DND-41 (cell line): ENCODE measurements around the gene SPATA46.
"Not testable (repeated sequence)": the region's sequence is repeated elsewhere in the genome, so short reads cannot be mapped to it uniquely, and the experiment has no call there.

Experiments
- ATAC-seq: fragments of 200-7000 bp; cut with Tn5 transposase; 3 replicates; pipeline ENCODE4 v1.9.1; 2021; ENCODE audit warnings: low read depth; ENCODE audit not compliant: insufficient read depth
- DNase-seq: peaks from one replicate; pipeline ENCODE4 v3.0.0-alpha.2; 2020
- H2AFZ ChIP-seq: 2 replicates; pipeline ENCODE4 v1.6.0; 2012; ENCODE audit warnings: low read depth, low read length
- H3K27ac ChIP-seq: 2 replicates; pipeline ENCODE4 v1.5.1; 2012; ENCODE audit warnings: low read length, inconsistent platforms
- H3K27me3 ChIP-seq: fragments of 200-600 bp; sonication (generic); 2 replicates; pipeline ENCODE4 v1.6.0; 2012; ENCODE audit warnings: low read length, mild to moderate bottlenecking, inconsistent platforms; ENCODE audit not compliant: insufficient read depth, poor library complexity
- H3K36me3 ChIP-seq: 2 replicates; pipeline ENCODE4 v1.5.1; 2012; ENCODE audit warnings: low read length, inconsistent platforms; ENCODE audit not compliant: insufficient read depth
- H3K4me1 ChIP-seq: 2 replicates; pipeline ENCODE4 v1.5.1; 2012; ENCODE audit warnings: mild to moderate bottlenecking, low read length; ENCODE audit not compliant: insufficient read depth
- H3K4me2 ChIP-seq: 2 replicates; pipeline ENCODE4 v1.6.0; 2012; ENCODE audit warnings: mild to moderate bottlenecking, moderate library complexity, low read length, inconsistent platforms; ENCODE audit not compliant: insufficient read depth
- H3K4me3 ChIP-seq, 2 experiments: fragments of 200-600 bp in 1 of 2; shearing (Covaris generic) in 1 of 2; 2 replicates each; pipeline ENCODE4 v1.5.1; 2012 to 2016; ENCODE audit warnings: inconsistent platforms in 2 of 2, low read length in 2 of 2, mild to moderate bottlenecking in 2 of 2, low read depth in 1 of 2, moderate library complexity in 1 of 2
- H3K79me2 ChIP-seq: 2 replicates; pipeline ENCODE4 v1.6.0; 2012; ENCODE audit warnings: low read length, inconsistent platforms; ENCODE audit not compliant: insufficient read depth
- H3K9ac ChIP-seq: 2 replicates; pipeline ENCODE4 v1.6.0; 2012; ENCODE audit warnings: low read depth, mild to moderate bottlenecking, inconsistent platforms, low read length, moderate library complexity
- H3K9me3 ChIP-seq: 2 replicates; pipeline ENCODE4 v1.5.1; 2012; ENCODE audit warnings: low read length, moderate library complexity, mild to moderate bottlenecking, inconsistent platforms; ENCODE audit not compliant: insufficient read depth, severe bottlenecking
- H4K20me1 ChIP-seq: 2 replicates; pipeline ENCODE4 v1.6.0; 2012; ENCODE audit warnings: low read length; ENCODE audit not compliant: insufficient read depth
- CTCF ChIP-seq: IDR thresholded peaks from 2 replicates; pipeline ENCODE4 v1.5.1; 2012; ENCODE audit warnings: borderline replicate concordance, low read length, moderate library complexity, mild to moderate bottlenecking; ENCODE audit not compliant: poor library complexity, severe bottlenecking; ENCODE audit errors: extremely low read depth
- EZH2 ChIP-seq: IDR thresholded peaks from 3 replicates; pipeline ENCODE4 v1.6.1; 2012; ENCODE audit warnings: borderline replicate concordance, low read depth, mild to moderate bottlenecking, moderate library complexity, low read length, inconsistent platforms; ENCODE audit not compliant: severe bottlenecking

The SPATA46 gene

GRCh38 chr1:162353702-162354101 is 23.0 kb downstream of the SPATA46 start:
- H3K9ac ChIP-seq = no peak overlapping the region
- DNase-seq (no peak), ATAC-seq (no peak)
- no peaks in the 10 kb centered on the region for H4K20me1 ChIP-seq
- H3K4me2 ChIP-seq = no peak overlapping the region
- H3K79me2 ChIP-seq = no peaks in the 10 kb centered on the region
- no peak overlapping the region for H3K27ac ChIP-seq
- no peaks in the 10 kb centered on the region for H3K36me3 ChIP-seq
- no peaks in the 10 kb centered on the region for H3K4me1 ChIP-seq
- H3K27me3 ChIP-seq = no peaks in the 10 kb centered on the region
- no peak overlapping the region for H3K4me3 ChIP-seq
- no peak overlapping the region for H2AFZ ChIP-seq
- no peak for TF ChIP-seq CTCF
- TF ChIP-seq EZH2 = no peak
- no peaks in the 10 kb centered on the region for H3K9me3 ChIP-seq

- no peaks in the 10 kb centered on the region for H3K79me2 ChIP-seq
- H3K4me1 ChIP-seq = no peaks in the 10 kb centered on the region
- no peak for TF ChIP-seq CTCF
- TF ChIP-seq EZH2 = no peak
- no peak overlapping the region for H3K4me2 ChIP-seq
- H3K4me3 ChIP-seq = no peak overlapping the region
- H3K36me3 ChIP-seq = no peaks in the 10 kb centered on the region
- no peak overlapping the region for H3K27ac ChIP-seq
- H3K9ac ChIP-seq = no peak overlapping the region
- no peaks in the 10 kb centered on the region for H3K27me3 ChIP-seq
- ATAC-seq (no peak), DNase-seq (no peak)
- no peak overlapping the region for H2AFZ ChIP-seq
- no peaks in the 10 kb centered on the region for H4K20me1 ChIP-seq
- H3K9me3 ChIP-seq = no peaks in the 10 kb centered on the region
These were observed 23.6 kb downstream of the SPATA46 start for GRCh38 chr1:162353078-162353477.

- H3K36me3 ChIP-seq, H3K79me2 ChIP-seq, H3K4me3 ChIP-seq, H2AFZ ChIP-seq, H3K4me2 ChIP-seq, DNase-seq, H4K20me1 ChIP-seq, H3K27me3 ChIP-seq, H3K9ac ChIP-seq, H3K4me1 ChIP-seq, ATAC-seq, H3K27ac ChIP-seq, H3K9me3 ChIP-seq: not testable (repeated sequence)
These were observed 24.8 kb downstream of the SPATA46 start for GRCh38 chr1:162351874-162352273.

GRCh38 chr1:162351246-162351842 is 25.3 kb downstream of the SPATA46 start:
- ATAC-seq (no peak), DNase-seq (no peak)
- H3K4me1 ChIP-seq = no peaks in the 10 kb centered on the region
- no peak overlapping the region for H3K27ac ChIP-seq
- no peak overlapping the region for H3K4me3 ChIP-seq
- H3K9ac ChIP-seq = no peak overlapping the region
- H3K36me3 ChIP-seq = no peaks in the 10 kb centered on the region
- H3K79me2 ChIP-seq = no peaks in the 10 kb centered on the region
- H4K20me1 ChIP-seq = no peaks in the 10 kb centered on the region
- no peak for TF ChIP-seq CTCF
- TF ChIP-seq EZH2 = no peak
- no peak overlapping the region for H3K4me2 ChIP-seq
- H3K27me3 ChIP-seq = no peaks in the 10 kb centered on the region
- no peak overlapping the region for H2AFZ ChIP-seq
- H3K9me3 ChIP-seq = no peaks in the 10 kb centered on the region
